ENCODE data around the gene BMPER.
A peak's percentile ranks its signal among the peaks of the same experiment; 100 is the strongest.

GRCh38 chr7:34091321-34091917 lies 186.1 kb downstream of the BMPER start:
- TF ChIP-seq, protein P1, sequence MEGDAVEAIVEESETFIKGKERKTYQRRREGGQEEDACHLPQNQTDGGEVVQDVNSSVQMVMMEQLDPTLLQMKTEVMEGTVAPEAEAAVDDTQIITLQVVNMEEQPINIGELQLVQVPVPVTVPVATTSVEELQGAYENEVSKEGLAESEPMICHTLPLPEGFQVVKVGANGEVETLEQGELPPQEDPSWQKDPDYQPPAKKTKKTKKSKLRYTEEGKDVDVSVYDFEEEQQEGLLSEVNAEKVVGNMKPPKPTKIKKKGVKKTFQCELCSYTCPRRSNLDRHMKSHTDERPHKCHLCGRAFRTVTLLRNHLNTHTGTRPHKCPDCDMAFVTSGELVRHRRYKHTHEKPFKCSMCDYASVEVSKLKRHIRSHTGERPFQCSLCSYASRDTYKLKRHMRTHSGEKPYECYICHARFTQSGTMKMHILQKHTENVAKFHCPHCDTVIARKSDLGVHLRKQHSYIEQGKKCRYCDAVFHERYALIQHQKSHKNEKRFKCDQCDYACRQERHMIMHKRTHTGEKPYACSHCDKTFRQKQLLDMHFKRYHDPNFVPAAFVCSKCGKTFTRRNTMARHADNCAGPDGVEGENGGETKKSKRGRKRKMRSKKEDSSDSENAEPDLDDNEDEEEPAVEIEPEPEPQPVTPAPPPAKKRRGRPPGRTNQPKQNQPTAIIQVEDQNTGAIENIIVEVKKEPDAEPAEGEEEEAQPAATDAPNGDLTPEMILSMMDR (IDR thresholded peaks at IDR 0.05; ENCODE audit: poor library complexity, severe bottlenecking): peak; percentile 23
- TF ChIP-seq EZH2 (IDR thresholded peaks at IDR 0.05; ENCODE audit: borderline replicate concordance, insufficient read depth, low read length, poor library complexity, severe bottlenecking): no peak

Measured in neural cell (in vitro differentiated cells).